ENCODE results near the gene THRA.

GRCh38 chr17:40022497-40022896, 40.3 kb upstream of the THRA start:
- TF ChIP-seq CTCF (IDR thresholded peaks at IDR 0.05) (no peak), POLR2A (IDR thresholded peaks at IDR 0.05) (no peak), POLR2AphosphoS5 (IDR thresholded peaks at IDR 0.05) (no peak)

Data from suprapubic skin (tissue), 4 donors.